ENCODE data around the gene THBD. TPM values are rescaled to one million over a fixed set of nuclear protein-coding genes. Genes with fewer than 3 reads are reported as not detected.

The THBD gene
- polyA plus RNA-seq, 3 donors: 7.5 to 106 (median 26.0) TPM

GRCh38 chr20:23003077-23003635, 46.3 kb downstream of the THBD start:
- 80 to 100% (median 83%) methylated on average over 1 of the region's 1 CpG for WGBS, 3 donors
- no peak overlapping the region for H3K27ac ChIP-seq (ENCODE audit: low read depth, low read length)

GRCh38 chr20:23002276-23002675, 47.2 kb downstream of the THBD start:
- H3K27ac ChIP-seq (ENCODE audit: low read depth, low read length): no peak overlapping the region
- 71 to 86% (median 75%) methylated on average over 6 of the region's 6 CpGs for WGBS, 3 donors

- WGBS, 3 donors: 58 to 72% (median 68%) methylated on average over 6 of the region's 6 CpGs
- H3K27ac ChIP-seq (ENCODE audit: low read depth, low read length): no peak overlapping the region
Observed at GRCh38 chr20:23000232-23000947, 49.1 kb downstream of the THBD start.

- WGBS, 3 donors: 57 to 68% (median 60%) methylated on average over 4 of the region's 4 CpGs
Observed at GRCh38 chr20:22999756-23000155, 49.7 kb downstream of the THBD start.

GRCh38 chr20:22998476-22998875, 51.0 kb downstream of the THBD start:
- WGBS, 3 donors: 78 to 96% (median 91%) methylated on average over 2 of the region's 2 CpGs
- no peak overlapping the region for H3K27ac ChIP-seq (ENCODE audit: low read depth, low read length)

More at GRCh38 chr20:22999756-23000155, 49.7 kb downstream of the THBD start:
- H3K27ac ChIP-seq (ENCODE audit: low read depth, low read length): no peak overlapping the region

GRCh38 chr20:22995923-22996322, 53.5 kb downstream of the THBD start:
- no peak overlapping the region for H3K27ac ChIP-seq (ENCODE audit: low read depth, low read length)
- 47 to 67% (median 64%) methylated on average over 1 of the region's 1 CpG for WGBS, 3 donors

Other genes starting within 250 kb of the THBD start
- gene SSTR4, start 14.4 kb downstream of the THBD start, polyA plus RNA-seq: under 1 TPM in 1 of 3 donors, not detected in 2; 0.07 TPM
- gene CD93, start 36.7 kb upstream of the THBD start, polyA plus RNA-seq: 10 to 100 TPM in 2 of 3 donors, 1 to 10 TPM in 1; 9.9 to 76.0 (median 20.2) TPM